ENCODE measurements around the gene MAN1A1.

Gene MAN1A1

DNA sequence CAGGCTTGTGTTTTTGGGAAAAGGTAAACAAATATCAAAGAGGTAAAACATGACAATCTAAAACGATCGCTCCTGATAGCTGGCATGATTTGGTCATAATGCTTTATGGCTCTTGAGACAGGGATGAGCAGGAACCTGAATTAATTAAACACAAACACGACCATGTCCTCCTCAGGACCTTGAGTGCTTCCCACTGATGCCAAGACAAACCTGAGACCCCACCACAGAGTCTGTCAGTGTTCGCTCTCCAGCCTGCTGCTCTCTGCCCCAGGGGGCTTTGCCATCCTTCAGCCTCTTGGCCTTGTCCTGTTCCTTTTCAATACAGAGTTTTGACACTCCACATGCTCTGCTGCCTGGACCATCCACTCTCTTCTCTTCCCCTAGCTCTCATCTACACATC, 119.4 kb downstream of the MAN1A1 start:
- H3K4me3 ChIP-seq (ENCODE audit: low read length), result no peak overlapping the region
- H3K36me3 ChIP-seq (replicated peaks; ENCODE audit: insufficient read depth, low read length), result 0 out of 2 replicates have a peak, but pooled peaks cover 3% of the 10 kb centered on the region
- no peaks in the 10 kb centered on the region for H3K4me1 ChIP-seq (ENCODE audit: low read length)
- no peak overlapping the region for H2AFZ ChIP-seq (ENCODE audit: low read length)
- H3F3A ChIP-seq (ENCODE audit: insufficient read depth, low read length), result no peaks in the 10 kb centered on the region
- no peak overlapping the region for H3K27ac ChIP-seq (ENCODE audit: low read length)
- no peak overlapping the region for H3K9ac ChIP-seq (ENCODE audit: low read length)
- H3K79me2 ChIP-seq (ENCODE audit: low read length), result peaks cover 43% of the 10 kb centered on the region
- no peaks in the 10 kb centered on the region for H4K20me1 ChIP-seq (ENCODE audit: insufficient read depth, low read length)
- no peak for DNase-seq
- H3K9me2 ChIP-seq (replicated peaks; ENCODE audit: insufficient read depth, low read length), result no peaks in the 10 kb centered on the region
- no peaks in the 10 kb centered on the region for H3K27me3 ChIP-seq (replicated peaks; ENCODE audit: insufficient read depth, low read length)
- H3K9me3 ChIP-seq (replicated peaks; ENCODE audit: insufficient read depth, low read length), result no peaks in the 10 kb centered on the region
- no peak overlapping the region for H3K4me2 ChIP-seq (ENCODE audit: low read depth, low read length)
- no peak for TF ChIP-seq CTCF (IDR thresholded peaks at IDR 0.05; ENCODE audit: low read length)

DNA sequence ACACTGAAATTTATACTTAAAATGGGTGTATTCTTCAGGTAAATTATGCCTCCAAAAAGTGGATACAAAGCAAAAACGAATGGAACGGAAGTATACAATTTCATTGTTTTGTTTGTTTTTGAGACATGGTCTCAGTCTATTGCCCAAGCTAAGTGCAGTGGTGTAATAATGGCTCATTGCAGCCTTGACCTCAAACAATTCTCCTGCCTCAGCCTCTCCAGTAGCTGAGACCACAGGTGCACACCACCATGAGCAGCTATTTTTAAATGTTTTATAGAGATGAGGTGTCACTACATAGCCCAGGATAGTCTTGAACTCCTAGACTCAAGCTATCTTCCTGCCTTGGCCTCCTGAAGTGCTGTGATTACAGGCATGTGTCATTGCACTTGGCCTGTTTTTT, 122.2 kb downstream of the MAN1A1 start:
- Histone ChIP-seq H4K20me1 (ENCODE audit: insufficient read depth, low read length) (no peaks in the 10 kb centered on the region), H3K27me3 (replicated peaks; ENCODE audit: insufficient read depth, low read length) (no peaks in the 10 kb centered on the region), H3K9me2 (replicated peaks; ENCODE audit: insufficient read depth, low read length) (no peaks in the 10 kb centered on the region), H2AFZ (ENCODE audit: low read length) (no peak overlapping the region), H3K4me1 (ENCODE audit: low read length) (no peaks in the 10 kb centered on the region), H3F3A (ENCODE audit: insufficient read depth, low read length) (no peaks in the 10 kb centered on the region), H3K4me2 (ENCODE audit: low read depth, low read length) (no peak overlapping the region), H3K79me2 (ENCODE audit: low read length) (peaks cover 56% of the 10 kb centered on the region), H3K27ac (ENCODE audit: low read length) (no peak overlapping the region), H3K4me3 (ENCODE audit: low read length) (no peak overlapping the region), H3K9me3 (replicated peaks; ENCODE audit: insufficient read depth, low read length) (no peaks in the 10 kb centered on the region), H3K36me3 (replicated peaks; ENCODE audit: insufficient read depth, low read length) (0 out of 2 replicates have a peak, but pooled peaks cover 3% of the 10 kb centered on the region), H3K9ac (ENCODE audit: low read length) (no peak overlapping the region)
- no peak for DNase-seq
- TF ChIP-seq EZH2 (optimal IDR thresholded peaks at IDR 0.05; ENCODE audit: low read depth, low read length) (no peak), CTCF (IDR thresholded peaks at IDR 0.05; ENCODE audit: low read length) (no peak), EZH2phosphoT487 (IDR thresholded peaks at IDR 0.05; ENCODE audit: low read length) (no peak)

DNA sequence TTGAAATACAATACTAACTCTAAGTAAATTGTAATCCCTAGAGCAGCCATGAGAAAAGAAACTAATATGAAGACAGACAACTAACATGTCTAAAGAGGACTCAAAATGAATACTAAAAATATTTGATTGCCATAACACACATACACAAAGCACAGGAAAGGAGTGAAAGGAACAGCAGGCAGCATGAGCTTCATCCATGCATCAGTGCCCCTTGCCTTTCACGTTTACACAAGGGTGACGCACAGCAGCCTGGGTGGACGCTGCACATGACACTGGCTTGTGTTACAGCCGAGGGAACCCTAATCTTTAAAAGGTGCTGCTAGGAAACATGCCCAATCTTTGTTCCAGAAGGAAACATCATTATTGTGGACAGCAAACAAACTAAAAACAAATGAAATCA, 123.5 kb downstream of the MAN1A1 start:
- Histone ChIP-seq H3K36me3 (replicated peaks; ENCODE audit: insufficient read depth, low read length) (0 out of 2 replicates have a peak, but pooled peaks cover 3% of the 10 kb centered on the region), H3K79me2 (ENCODE audit: low read length) (peaks cover 58% of the 10 kb centered on the region), H3K4me2 (ENCODE audit: low read depth, low read length) (no peak overlapping the region), H3K9me2 (replicated peaks; ENCODE audit: insufficient read depth, low read length) (no peaks in the 10 kb centered on the region), H3K4me3 (ENCODE audit: low read length) (no peak overlapping the region), H2AFZ (ENCODE audit: low read length) (no peak overlapping the region), H3K27ac (ENCODE audit: low read length) (no peak overlapping the region), H3K27me3 (replicated peaks; ENCODE audit: insufficient read depth, low read length) (no peaks in the 10 kb centered on the region), H3K4me1 (ENCODE audit: low read length) (no peaks in the 10 kb centered on the region), H3F3A (ENCODE audit: insufficient read depth, low read length) (no peaks in the 10 kb centered on the region), H3K9ac (ENCODE audit: low read length) (no peak overlapping the region), H4K20me1 (ENCODE audit: insufficient read depth, low read length) (no peaks in the 10 kb centered on the region), H3K9me3 (replicated peaks; ENCODE audit: insufficient read depth, low read length) (no peaks in the 10 kb centered on the region)
- no peak for DNase-seq
- no peak for TF ChIP-seq EZH2 (optimal IDR thresholded peaks at IDR 0.05; ENCODE audit: low read depth, low read length)
- no peak for TF ChIP-seq CTCF (IDR thresholded peaks at IDR 0.05; ENCODE audit: low read length)
- no peak for TF ChIP-seq EZH2phosphoT487 (IDR thresholded peaks at IDR 0.05; ENCODE audit: low read length)

All from MM.1S (cell line).